ENCODE data around the gene FAM184B.

Gene FAM184B

DNA sequence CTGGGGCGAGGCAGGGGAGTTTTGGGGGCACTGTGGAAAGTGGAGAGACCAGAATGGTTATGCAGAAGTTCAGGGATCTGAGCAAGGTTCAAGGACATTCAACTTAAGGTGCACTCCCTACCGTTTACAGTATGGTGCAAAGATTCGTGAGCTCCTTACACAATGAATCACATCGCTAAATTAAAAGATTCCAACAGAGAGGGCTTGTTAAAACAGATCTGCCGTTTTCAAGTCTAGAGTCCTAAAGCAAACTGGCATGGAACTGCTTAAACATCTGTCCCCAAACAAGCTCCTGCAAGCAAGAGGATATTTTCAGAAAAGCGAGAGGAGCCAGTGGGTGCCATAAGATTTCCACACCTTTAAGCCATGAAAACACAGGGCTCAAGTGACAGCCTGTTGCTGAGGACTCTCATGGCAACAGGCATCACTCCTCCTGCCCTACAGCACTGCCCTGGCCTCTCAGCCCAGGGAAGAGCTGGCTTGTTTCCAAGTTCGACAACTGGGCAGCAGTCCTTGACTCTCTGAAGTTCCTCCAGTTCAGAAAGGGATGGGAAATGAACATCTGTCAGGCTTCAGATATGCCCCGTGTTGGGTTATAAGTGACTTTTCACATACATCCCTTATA lies 10.0 kb downstream of the FAM184B start:
- DNase-seq: no peak

- no peak for DNase-seq
Observed at GRCh38 chr4:17770845-17771244, 10.6 kb downstream of the FAM184B start.

GRCh38 chr4:17769406-17770174 lies 11.8 kb downstream of the FAM184B start:
- DNase-seq: no peak

- no peak for DNase-seq
Observed at GRCh38 chr4:17766826-17767458, 14.5 kb downstream of the FAM184B start.

GRCh38 chr4:17765514-17766286 lies 15.7 kb downstream of the FAM184B start:
- DNase-seq: no peak

- no peak for DNase-seq
Observed at GRCh38 chr4:17763931-17764330, 17.5 kb downstream of the FAM184B start.

DNA sequence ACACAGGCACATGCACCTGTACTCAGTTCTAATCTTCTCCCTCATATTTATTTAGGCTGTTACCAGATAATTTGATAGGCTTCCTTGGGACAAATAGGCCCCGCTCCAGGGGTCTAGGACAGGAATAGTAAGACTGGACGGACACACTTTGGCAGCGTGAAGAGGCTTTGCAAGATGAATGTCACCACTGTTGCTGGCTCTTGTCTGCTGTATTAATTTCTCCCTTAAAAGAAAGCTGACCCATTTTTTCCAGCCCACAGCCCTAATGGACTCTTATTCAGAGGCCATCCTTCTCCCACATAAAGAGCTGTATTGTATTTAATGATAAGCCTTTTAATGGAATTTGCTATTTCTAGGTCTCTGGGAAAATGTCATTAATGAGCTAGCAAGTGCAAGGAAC lies 18.0 kb downstream of the FAM184B start:
- no peak for DNase-seq

- no peak for DNase-seq
Observed at GRCh38 chr4:17762726-17763125, 18.7 kb downstream of the FAM184B start.

DNA sequence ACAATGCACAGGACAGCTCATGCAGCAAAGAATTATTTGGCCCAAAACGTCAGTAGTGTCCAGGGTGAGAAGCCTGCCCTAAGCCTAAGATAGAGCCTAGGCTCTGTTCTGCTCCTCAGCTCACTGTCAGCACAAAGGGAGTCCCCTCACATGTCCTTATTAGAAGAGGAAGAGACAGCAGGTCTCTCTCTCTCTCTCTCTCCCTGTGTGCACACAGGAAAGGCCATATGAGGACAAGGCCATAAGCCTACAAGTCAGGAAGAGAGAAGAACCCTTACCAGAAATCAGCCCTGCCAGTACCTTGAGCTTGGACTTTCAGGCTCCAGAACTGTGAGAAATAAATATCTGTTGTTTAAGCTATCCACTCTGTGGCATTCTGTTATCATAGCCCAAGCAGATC lies 20.4 kb downstream of the FAM184B start:
- no peak for DNase-seq

- DNase-seq: no peak
Observed at GRCh38 chr4:17760626-17761025, 20.8 kb downstream of the FAM184B start.

DNA sequence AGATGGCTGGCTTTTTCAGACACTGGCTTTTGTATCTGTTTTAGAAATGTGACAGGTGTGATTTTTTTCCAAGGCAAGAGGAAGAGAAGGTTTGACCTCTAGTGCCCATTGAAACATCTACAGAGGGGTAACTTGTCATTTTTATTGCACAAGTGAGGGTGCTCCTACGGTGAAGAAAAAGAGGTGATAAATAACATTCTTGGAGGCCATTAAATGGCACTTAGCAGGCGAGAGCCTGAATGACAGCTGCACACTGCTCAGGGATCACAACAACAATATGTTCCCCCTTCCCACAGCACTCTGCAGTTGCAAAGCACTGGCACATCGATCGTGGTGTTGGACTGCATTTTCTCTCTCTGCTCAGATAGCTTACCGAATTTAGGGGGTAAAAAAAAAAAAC lies 22.9 kb downstream of the FAM184B start:
- no peak for DNase-seq

- no peak for DNase-seq
Observed at GRCh38 chr4:17757621-17758020, 23.8 kb downstream of the FAM184B start.

DNA sequence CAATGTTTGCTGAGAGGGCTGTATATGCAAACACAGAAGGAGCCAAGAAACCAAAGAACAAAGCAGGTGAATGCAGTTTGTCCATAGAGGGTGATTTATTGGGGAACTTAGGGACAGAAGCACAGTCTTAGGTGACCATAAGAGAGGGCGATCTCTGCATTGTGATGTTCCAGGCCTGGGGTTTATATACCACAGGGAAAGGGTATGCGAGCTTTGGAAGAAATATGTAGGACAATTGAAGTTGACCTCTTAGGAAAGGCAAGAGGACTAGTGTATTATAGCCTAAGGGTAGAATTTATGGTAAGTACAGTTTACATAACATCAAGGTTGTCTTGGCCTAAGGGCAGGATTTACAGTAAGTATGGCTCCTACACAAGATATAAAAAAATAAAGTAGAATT lies 27.8 kb downstream of the FAM184B start:
- DNase-seq: no peak

DNA sequence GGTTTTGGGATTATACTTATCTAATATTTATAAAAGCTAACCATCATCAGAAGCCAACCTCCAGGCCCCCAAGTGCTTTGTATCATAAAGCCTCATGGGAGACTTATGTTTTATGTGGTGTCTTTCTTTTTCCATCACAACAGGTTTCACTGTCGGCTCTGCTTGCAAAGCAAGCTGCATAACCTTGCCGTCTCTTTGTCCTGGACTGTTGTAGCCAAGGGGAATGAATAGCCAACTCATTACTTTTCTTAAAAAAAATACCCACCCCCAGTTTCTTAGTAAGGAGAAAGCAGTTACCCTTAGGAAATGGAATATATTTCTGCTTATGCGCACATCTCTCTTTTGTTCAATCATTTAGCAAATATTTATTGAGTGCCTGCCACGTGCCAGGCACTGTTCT lies 40.7 kb downstream of the FAM184B start:
- DNase-seq: no peak

DNA sequence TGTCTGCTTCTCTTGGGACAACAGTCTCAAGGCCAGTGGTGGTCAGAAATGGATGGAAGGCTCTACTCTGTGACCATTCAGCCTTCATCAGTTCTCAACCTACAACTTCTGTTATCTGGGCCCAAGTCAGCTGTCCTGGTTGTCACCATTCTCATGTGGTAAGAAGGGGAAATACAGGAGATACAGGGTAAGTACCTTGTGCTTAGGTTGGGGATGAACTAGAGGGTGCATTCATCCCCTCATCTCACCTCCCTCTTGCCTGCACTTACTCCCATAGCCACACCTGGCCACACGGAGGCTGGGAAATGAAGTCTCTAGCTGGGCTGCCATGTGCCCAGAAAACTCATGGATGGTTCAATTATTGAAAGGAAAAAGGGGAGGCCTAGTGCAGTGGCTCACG lies 44.9 kb downstream of the FAM184B start:
- DNase-seq: no peak

DNA sequence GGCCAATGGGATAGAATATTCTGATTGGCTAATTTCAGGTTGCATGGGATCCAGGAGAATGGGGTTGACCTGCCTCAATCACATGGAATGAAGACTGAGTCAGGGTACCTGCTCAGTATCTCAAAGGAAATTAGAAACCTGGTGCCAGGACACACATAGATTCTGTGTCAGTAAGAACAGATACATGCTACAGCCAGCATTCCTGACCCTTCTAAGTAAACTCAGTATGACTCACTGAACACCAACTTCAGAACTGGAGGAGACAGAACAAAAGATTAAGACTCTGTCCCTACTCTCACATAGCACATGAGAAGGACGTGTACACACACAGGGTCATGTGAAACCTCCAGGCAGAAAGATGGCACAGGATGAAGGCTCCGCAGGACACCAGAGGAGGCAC lies 54.5 kb downstream of the FAM184B start:
- no peak for DNase-seq

DNA sequence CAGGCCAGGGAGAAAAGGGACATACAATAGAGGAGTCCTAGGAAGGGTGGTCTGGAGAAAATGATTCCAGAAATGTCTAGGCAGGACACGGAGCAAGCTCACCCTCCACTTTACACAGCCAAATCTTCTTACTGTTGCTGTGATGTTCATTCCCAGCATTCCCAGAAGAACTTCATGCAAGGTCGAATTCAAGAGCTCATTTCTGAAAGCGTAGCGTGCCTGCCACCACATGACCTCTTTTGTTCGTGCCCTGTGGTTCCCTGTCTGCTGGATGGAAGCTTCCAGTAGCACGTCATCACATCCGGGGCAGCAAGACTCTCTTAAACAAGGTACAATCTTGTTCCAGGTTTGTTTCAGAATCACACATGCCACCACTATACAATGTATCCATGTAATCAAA lies 57.8 kb downstream of the FAM184B start:
- DNase-seq: no peak

DNA sequence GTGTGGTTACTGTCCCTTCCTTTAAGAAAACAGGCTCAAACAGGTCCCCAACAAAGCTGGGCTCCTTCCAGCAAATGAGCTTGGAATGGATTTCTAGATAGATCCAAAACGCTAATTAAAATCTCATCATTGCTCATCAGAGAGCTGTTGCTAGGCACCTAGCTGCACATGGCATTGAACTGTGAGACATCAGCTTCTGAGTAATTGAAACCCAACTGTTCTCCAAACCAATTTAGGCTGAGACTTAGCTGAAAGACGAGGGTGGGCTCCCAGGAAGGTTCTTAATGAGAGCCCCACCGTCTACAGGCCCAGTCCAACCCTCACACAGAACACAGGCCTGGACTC lies 59.1 kb downstream of the FAM184B start:
- DNase-seq: peak in 1 of 2 donors; percentile 17

- peak in 1 of 2 donors; percentile 12 for DNase-seq
Observed at GRCh38 chr4:17721496-17722355, 59.7 kb downstream of the FAM184B start.

GRCh38 chr4:17719106-17719505 lies 62.3 kb downstream of the FAM184B start:
- no peak for DNase-seq

DNA sequence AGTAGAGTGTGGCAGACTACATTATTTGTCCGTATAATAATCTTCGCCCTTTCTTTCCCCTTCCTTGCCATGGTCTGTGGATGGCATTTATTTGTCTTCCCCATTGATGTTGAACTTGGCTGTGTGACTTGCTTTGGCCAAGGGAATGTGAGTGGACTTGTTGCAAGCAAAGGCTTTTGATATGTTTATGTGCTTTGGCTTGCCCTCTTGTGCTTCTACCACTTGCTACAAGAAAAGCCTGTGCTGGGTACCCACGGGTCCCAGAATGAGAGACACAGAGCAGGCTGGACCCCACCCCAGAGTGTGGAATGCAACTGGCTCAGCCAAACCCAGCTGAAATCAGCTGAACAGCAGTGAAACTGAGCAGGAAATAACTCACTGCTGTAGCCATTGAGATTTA lies 63.0 kb downstream of the FAM184B start:
- DNase-seq: no peak

GRCh38 chr4:17717301-17717700 lies 64.1 kb downstream of the FAM184B start:
- DNase-seq: no peak

DNA sequence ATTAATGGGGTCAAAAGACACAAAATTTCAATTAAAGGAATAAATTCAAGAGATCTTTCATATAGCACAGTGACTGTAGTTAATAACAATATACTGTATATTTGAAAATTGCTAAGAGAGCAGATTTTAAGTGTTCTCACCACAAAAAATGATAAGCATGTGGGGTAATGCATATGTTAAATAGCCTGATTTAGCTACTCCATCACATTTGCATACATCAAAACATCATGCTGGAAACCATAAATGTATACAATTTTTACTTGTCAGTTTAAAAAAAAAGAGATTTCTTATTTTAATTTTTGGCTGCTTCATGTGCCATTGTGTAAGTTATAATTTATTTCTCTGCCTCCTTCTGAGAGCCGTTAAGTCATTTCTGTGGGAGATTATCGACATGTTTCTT lies 65.9 kb downstream of the FAM184B start:
- DNase-seq: no peak

All from hippocampal formation (tissue), 2 donors.